CD4-positive, alpha-beta T cell (primary cell): ENCODE data around the gene STRADA. TPM values are rescaled to one million over a fixed set of nuclear protein-coding genes. Genes with fewer than 3 reads are reported as not detected.

Experiments
- ATAC-seq: fragments of 200-7000 bp; cut with Tn5 transposase; one replicate; pipeline ENCODE4 v1.10.0; 2022; ENCODE audit warnings: mild to moderate bottlenecking; ENCODE audit not compliant: poor library complexity
- CTCF ChIA-PET: fragments of 350-600 bp; sonication (Branson Sonifier 250); formaldehyde crosslinking; loops from one replicate; lab custom pipeline; 2021; ENCODE audit warnings: antibody characterized with exemption, inconsistent platforms; lab: Charles Lee
- POLR2A ChIA-PET: fragments of 350-600 bp; sonication (Branson Sonifier 250); formaldehyde crosslinking; loops from one replicate; lab custom pipeline; 2021; ENCODE audit warnings: antibody characterized with exemption, inconsistent platforms; lab: Charles Lee
- DNase-seq, 14 experiments: peaks; one replicate each; pipeline ENCODE4 v3.0.0-alpha.2; 2013 to 2020; ENCODE audit warnings: mixed read lengths in 2 of 14
- H3K27ac ChIP-seq, 2 donors: one replicate each; pipeline versions ENCODE4 v1.5.1 to v1.7.0; 2013; ENCODE audit warnings: low read length in 2 of 2, low read depth in 1 of 2, mild to moderate bottlenecking in 1 of 2
- H3K27me3 ChIP-seq, 2 experiments: 1 replicate in 1 of 2; 2 replicates in 1 of 2; pipeline versions ENCODE4 v1.6.1 to v1.7.0; 2013; ENCODE audit warnings: low read length in 2 of 2, control low read depth in 1 of 2, mild to moderate bottlenecking in 1 of 2, moderate library complexity in 1 of 2; ENCODE audit not compliant: insufficient read depth in 2 of 2, control insufficient read depth in 1 of 2
- H3K36me3 ChIP-seq: one replicate; pipeline ENCODE4 v1.6.1; 2013; ENCODE audit warnings: low read length, control low read depth; ENCODE audit not compliant: insufficient read depth
- H3K4me1 ChIP-seq: one replicate; pipeline ENCODE4 v1.6.1; 2013; ENCODE audit warnings: low read length, control low read depth; ENCODE audit not compliant: insufficient read depth
- H3K4me3 ChIP-seq: one replicate; pipeline ENCODE4 v1.5.1; 2013; ENCODE audit warnings: mild to moderate bottlenecking, low read length, moderate library complexity
- H3K9me3 ChIP-seq, 2 experiments: 1 replicate in 1 of 2; 2 replicates in 1 of 2; pipeline versions ENCODE4 v1.6.1 to v1.7.0; 2013; ENCODE audit warnings: low read length in 2 of 2, mild to moderate bottlenecking in 2 of 2, control low read depth in 1 of 2, moderate library complexity in 1 of 2; ENCODE audit not compliant: control insufficient read depth in 1 of 2, insufficient read depth in 1 of 2
- H3K27ac Mint-ChIP-seq: one replicate; pipeline ENCODE4 v1.8.0; 2020; ENCODE audit warnings: mixed read lengths
- H3K27me3 Mint-ChIP-seq: one replicate; pipeline ENCODE4 v1.8.0; 2021; ENCODE audit warnings: mixed read lengths
- H3K36me3 Mint-ChIP-seq: one replicate; pipeline ENCODE4 v1.8.0; 2021; ENCODE audit warnings: low read depth, mixed read lengths
- H3K4me1 Mint-ChIP-seq: one replicate; pipeline ENCODE4 v1.8.0; 2021; ENCODE audit warnings: low read depth, mixed read lengths
- H3K4me3 Mint-ChIP-seq: one replicate; pipeline ENCODE4 v1.8.0; 2020; ENCODE audit warnings: mild to moderate bottlenecking, mixed read lengths
- H3K9me3 Mint-ChIP-seq: one replicate; pipeline ENCODE4 v1.8.0; 2020; ENCODE audit warnings: mixed read lengths
- intact Hi-C, 2 experiments: fragments of 100-400 bp; cut with DNase I in 1 of 2; cut with micrococcal nuclease in 1 of 2; formaldehyde crosslinking; loops; one replicate each; pipeline versions ENCODE4 v1.15.1 to v1.9.0; 2023 to 2025; cut with DNase I, micrococcal nuclease
- total RNA-seq, 174 experiments: library from RNA in 2 of 174; stranded (reverse) in 2 of 174; gene quantifications; one replicate each; pipeline ENCODE4 v1.2.3 and lab custom pipeline; 2021 to 2026
- TF ChIP-seq, protein P1 (sequence below): fragments of 200-600 bp; IDR thresholded peaks from one replicate; pipeline ENCODE4 v1.8.0; 2022; ENCODE audit warnings: antibody characterized with exemption, mild to moderate bottlenecking

The STRADA gene
- total RNA-seq, 2 experiments from 2014 or later: 50.9 to 51.0 TPM

DNA sequence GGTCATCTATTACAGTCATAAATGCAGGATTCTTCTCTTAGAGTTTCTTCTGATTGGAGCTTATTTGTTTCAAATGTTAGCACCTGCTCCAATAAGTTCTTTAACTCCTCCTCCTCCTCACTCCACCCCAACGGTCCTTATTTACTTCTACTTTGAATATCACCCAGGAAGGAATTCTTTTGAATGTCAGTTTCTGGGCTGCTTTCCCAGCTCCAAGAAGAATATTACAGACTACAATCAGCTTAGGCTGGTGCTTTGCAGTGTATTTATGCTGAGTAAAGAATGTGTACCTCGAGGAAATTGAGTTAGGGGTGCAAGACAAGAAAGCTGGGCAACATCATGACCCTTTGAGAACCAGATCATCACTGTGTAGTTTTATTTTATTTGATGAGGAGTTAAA, 88.5 kb downstream of the STRADA start:
- Histone ChIP-seq H3K27ac (no peak overlapping the region), H3K27me3 (no peaks in the 10 kb centered on the region), H3K9me3 (no peaks in the 10 kb centered on the region), H3K36me3 (peaks cover 40% of the 10 kb centered on the region), H3K4me1 (peaks cover 8% of the 10 kb centered on the region), H3K4me3 (no peak overlapping the region)
- Mint-ChIP-seq H3K4me1 (peaks cover 11% of the 10 kb centered on the region), H3K27me3 (no peaks in the 10 kb centered on the region), H3K36me3 (peaks cover 90% of the 10 kb centered on the region), H3K9me3 (no peaks in the 10 kb centered on the region), H3K27ac (no peak overlapping the region), H3K4me3 (no peak overlapping the region)
- ChIA-PET POLR2A (no interaction called here), CTCF (no interaction called here)
- ATAC-seq: no peak
- intact Hi-C loops: no loop called here
- TF ChIP-seq, protein P1, sequence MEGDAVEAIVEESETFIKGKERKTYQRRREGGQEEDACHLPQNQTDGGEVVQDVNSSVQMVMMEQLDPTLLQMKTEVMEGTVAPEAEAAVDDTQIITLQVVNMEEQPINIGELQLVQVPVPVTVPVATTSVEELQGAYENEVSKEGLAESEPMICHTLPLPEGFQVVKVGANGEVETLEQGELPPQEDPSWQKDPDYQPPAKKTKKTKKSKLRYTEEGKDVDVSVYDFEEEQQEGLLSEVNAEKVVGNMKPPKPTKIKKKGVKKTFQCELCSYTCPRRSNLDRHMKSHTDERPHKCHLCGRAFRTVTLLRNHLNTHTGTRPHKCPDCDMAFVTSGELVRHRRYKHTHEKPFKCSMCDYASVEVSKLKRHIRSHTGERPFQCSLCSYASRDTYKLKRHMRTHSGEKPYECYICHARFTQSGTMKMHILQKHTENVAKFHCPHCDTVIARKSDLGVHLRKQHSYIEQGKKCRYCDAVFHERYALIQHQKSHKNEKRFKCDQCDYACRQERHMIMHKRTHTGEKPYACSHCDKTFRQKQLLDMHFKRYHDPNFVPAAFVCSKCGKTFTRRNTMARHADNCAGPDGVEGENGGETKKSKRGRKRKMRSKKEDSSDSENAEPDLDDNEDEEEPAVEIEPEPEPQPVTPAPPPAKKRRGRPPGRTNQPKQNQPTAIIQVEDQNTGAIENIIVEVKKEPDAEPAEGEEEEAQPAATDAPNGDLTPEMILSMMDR: no peak
- no peak for DNase-seq

Other genes starting within 250 kb of the STRADA start
- gene KCNH6, start 218.4 kb downstream of the STRADA start, total RNA-seq: not detected
- 10 to 100 TPM; 11.3 to 11.9 TPM for gene DCAF7, start 191.3 kb downstream of the STRADA start, total RNA-seq
- 10 to 100 TPM; 11.3 to 13.2 TPM for gene TACO1, start 140.9 kb downstream of the STRADA start, total RNA-seq
- gene MAP3K3, start 119.4 kb downstream of the STRADA start, total RNA-seq: 10 to 100 TPM; 75.8 to 78.1 TPM
- 100 to 1,000 TPM; 711 to 727 TPM for gene LIMD2, start 41.7 kb downstream of the STRADA start, total RNA-seq
- 10 to 100 TPM; 31.0 to 31.3 TPM for gene CCDC47, start 31.8 kb upstream of the STRADA start, total RNA-seq
- gene DDX42, start 32.4 kb upstream of the STRADA start, total RNA-seq: 100 to 1,000 TPM; 112 to 117 TPM
- 10 to 100 TPM; 83.1 to 84.6 TPM for gene PSMC5, start 85.6 kb upstream of the STRADA start, total RNA-seq
- 10 to 100 TPM; 47.6 to 51.1 TPM for gene FTSJ3, start 85.9 kb upstream of the STRADA start, total RNA-seq
- 100 to 1,000 TPM; 102 to 111 TPM for gene SMARCD2, start 100.9 kb upstream of the STRADA start, total RNA-seq
- not detected for gene CSH2, start 131.9 kb upstream of the STRADA start, total RNA-seq
- not detected for gene GH2, start 140.1 kb upstream of the STRADA start, total RNA-seq
- not detected for gene CSH1, start 154.8 kb upstream of the STRADA start, total RNA-seq
- not detected for gene CSHL1, start 169.5 kb upstream of the STRADA start, total RNA-seq
- not detected for gene GH1, start 177.0 kb upstream of the STRADA start, total RNA-seq
- gene CD79B, start 190.5 kb upstream of the STRADA start, total RNA-seq: 1 to 10 TPM; 5.3 to 5.5 TPM
- under 1 TPM in 1 of 2 experiments, not detected in 1; 0.03 TPM for gene SCN4A, start 231.1 kb upstream of the STRADA start, total RNA-seq